DMS 273 (cell line): Measurements from ENCODE around the gene WDFY4.

Experiments
- DNase-seq: peaks from one replicate; lab custom pipeline; 2025; ENCODE audit not compliant: unreplicated experiment; lab: John Stamatoyannopoulos, UW

WDFY4 gene

DNA sequence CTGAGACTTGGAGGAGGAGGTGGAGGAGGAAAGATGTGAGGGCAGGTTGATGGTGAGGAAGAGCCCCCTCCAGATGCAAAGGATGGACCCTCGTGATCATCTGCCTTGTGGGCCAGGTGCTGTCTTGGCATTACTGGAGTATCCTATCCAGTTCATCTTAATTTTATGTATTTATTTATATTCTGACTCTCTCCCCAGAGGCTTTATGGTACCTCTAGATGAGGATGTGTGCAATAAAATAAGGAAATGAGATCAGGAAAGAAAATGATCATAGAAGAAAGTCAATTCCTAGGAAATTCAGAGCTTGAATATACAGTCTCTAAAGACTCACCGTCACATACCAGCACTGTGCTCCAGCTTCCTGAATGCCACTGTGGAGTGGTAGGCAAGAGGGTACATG lies 160.8 kb downstream of the WDFY4 start:
- DNase-seq: no peak

DNA sequence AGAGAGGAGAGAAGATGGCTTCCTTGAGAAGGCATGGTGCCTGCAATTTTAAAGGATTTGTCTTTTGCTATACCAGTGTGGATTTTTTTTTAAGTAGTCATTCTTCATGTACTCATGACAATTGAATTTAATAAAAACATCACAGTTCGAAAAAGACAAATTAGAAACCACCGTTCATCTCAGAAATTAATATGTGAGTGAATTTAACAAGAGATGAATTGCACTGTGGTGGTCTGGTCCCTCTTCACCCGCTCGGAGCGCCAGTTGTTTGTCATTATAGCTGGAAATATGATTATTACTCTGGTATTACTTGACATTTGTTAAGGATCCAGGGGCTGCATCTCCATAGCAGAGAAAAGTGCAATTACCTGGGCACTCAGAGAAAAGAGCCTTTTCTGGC lies 163.0 kb downstream of the WDFY4 start:
- no peak for DNase-seq

DNA sequence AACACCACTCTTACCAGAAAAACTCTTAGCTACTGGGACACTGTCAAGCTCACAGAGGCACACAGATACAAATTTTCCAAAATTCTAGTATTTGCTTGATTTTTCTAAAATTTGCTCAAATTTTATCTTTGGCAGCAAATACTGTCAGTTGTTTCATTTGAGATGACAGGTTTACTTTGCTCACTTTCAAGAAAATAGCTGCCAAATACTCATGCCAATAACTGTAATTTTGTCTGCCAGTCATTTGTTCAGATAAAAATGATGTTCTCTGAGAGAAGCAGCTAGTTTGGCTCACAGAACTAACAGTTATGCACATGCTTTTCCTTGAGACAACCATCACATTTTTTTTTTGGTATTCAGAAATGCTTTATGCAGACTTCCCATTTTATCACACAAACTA lies 172.2 kb downstream of the WDFY4 start:
- DNase-seq: no peak

DNA sequence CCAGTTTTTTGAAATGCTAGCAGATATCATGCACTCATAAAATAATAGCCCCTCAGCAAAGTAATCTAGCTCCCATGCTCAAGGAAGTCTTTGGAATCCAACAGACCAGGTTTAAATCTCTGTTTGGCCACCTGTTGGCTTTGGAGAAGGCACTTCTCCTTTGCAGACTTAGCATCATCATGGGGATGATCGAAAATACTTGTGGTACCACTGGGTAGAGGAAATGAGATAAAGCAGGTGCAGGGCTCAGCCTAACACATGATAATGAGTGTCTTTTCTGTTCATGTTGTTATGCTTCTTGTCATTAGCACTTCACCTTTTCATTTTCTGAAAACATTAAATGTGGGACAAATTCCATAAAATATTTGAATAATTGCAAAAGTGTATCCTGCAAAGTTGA lies 187.6 kb downstream of the WDFY4 start:
- no peak for DNase-seq

DNA sequence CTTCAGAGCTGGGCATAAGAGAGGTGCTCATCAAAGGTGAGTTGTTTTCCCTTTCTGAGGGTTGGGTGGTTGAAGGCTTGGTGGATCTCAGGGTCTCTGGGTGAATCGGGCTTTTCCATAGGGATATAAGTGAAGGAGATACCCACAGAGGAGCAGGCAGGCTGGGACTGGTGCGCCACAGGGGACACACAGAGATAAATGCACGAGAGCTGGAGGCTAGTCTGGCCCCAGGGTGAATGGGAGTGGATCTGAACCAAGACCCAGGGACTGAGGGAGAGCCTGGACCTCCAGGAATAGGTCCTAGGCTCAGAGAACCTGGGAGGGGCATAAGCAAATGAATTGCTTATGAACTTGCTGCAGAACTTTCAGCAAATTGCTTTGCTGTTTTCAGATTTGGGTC lies 193.4 kb downstream of the WDFY4 start:
- DNase-seq: no peak

DNA sequence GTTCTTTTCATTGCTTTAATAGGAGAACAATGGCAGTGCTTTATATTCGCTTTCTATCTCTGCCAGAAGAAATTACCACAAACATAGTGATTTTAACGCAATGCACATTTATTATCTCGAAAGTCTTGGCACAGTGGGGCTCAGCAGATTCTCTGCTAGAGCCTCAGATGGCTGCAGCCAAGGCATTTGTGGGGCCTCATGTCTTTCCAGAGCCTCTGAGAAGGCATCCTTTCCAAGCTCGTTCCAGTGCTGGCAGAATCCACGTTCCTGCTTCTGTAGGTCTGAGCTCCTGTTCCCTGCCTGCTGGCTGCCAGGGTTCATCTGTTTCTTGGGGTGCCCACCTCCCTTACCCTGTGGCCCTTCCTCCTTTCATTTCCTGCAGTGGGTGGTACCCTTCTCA lies 194.8 kb downstream of the WDFY4 start:
- DNase-seq: no peak

DNA sequence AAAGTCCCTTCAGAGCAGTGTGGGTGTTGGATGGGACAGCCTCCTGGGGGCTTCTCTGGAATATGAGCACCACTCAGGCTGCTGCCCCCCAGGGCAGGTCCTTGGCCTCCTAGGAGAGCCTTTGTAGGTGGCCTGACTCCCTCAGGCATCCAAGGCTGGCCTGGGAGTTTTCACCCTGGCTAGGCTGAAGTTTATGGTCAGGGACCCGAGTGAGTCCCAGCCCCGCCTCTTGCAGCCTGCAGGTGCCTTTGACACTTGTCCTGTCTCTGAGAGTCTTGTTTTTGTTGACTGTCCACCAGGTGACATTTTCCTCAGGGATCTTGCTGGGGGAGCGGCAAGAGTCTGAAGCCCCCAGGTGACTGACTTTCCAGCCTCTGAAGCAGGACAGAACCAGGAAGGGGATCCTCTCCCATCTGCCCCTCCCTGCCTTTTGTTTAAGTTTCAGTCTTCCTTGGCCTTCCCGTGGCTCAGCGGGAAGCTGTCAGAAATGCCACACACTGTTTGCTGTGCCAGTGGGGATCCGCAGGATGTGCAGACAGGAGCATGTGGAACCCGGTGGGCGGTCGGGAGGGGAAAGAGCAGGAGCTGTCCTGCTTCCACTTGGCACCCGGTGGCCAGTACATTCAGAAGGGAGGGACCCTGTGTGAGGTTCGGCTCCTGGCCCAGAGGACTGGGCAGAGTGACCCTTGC lies 195.5 kb downstream of the WDFY4 start:
- DNase-seq: no peak

DNA sequence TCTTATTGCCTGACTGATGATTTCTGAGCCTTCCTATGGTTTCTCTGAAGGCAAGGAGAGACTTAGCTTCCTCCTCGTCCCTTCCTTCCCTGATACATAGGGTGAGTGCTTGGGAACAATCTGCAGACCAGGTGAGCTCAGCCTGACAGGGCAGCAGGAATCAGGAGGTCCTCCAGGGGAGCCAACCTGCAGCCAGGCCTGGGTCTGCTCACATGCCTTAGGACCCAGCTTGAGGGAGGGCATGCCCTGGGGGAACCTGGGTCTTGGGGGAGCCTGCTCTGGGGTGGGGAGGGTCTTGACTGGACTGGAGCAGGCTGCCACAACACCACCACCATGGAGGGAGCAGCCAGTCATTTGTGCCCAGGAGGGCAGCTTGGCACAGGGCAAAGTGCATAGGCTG lies 197.3 kb downstream of the WDFY4 start:
- no peak for DNase-seq

DNA sequence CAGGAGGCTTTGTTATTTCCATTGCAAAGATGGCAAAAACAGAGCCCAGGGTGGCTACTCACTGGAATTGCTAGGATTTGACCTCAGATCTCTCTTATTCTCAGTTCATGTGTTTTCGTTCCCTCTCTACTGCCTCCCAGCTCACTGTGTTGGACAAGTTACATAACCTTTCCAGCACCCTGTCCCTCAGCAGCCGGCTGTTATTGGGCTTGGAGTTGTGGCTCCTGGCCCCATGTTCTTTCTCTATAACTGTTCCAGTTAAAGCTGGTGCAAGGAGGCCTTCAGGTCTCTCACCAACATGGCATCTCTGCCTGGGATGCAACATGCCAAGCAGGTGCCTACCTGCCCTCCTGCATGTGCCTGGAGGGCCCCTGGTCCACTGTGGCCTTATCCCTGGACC lies 198.2 kb downstream of the WDFY4 start:
- DNase-seq: no peak

DNA sequence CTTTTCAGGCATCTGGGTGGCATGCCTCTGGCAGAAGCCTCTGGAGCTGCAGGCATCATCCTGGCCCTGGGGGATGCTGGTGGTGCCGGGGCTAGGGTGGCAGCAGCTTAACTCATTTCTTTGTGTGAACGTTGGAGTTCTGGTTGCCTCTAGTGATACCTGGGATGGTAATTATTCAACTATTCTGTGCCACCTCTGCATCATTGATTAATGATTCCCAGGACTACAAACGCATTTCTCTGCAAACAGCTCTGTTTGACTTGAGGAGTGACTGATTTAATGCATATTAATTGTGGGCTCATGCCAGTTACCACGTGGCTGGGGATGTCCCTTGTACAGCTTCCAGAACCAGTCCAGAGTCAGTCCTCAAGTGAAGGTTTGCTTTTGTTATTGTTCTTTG lies 199.0 kb downstream of the WDFY4 start:
- no peak for DNase-seq

DNA sequence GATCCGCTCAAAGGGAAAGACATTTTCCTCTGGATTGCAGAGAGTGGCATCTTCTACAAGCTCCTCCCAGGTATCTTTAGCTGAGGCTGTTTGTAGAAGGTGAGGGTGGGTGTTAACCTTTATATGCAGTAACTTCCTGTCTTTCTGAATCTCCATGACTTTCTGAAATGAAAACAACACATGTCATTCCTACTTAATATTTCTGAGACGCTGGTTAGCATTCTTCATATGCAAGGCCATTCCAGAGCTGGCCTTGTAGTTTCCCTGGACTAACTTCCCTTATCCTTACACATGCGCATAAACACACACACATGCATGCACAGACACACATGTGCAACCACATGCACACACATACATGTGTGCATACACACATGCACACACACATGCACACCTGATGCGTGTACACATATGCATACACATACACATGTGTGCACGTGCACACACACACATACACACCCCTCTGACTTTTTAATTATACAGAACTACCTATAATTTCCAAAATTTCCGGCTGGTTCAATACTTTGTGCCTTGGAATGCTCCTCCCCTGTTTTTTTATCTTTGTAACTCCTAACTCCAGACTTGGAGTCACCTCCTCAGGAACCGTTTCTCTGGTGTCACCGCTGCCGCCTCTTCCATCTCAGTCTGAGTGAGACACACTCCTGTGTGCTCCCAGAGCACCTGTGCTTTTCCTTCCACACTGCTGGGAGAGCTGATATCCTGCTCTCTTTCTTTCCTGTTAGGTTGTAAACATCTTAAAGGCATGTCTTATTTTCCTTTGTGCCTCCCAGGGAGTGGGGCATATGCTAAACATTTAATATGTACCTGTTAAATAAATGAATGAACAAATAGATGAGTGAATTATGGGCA lies 199.7 kb downstream of the WDFY4 start:
- DNase-seq: no peak

DNA sequence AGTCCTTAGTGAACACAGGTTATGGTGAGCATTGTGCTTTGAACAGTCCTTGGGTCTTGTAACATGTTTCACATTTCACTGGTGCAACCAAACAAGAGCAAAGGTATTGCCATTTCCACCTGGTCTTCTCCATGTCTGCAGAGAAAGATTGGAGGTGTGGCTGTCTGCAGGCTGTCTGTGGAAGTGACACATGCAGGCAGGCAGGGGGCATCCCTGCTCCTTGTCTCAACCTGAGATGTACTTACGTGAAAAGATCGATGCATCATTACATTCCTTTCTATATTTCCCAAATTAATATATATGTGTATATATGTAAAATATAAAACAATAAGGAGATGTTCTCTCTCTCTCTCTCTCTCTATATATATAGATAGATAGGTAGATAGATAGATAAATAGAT lies 200.7 kb downstream of the WDFY4 start:
- DNase-seq: peak; percentile 30

DNA sequence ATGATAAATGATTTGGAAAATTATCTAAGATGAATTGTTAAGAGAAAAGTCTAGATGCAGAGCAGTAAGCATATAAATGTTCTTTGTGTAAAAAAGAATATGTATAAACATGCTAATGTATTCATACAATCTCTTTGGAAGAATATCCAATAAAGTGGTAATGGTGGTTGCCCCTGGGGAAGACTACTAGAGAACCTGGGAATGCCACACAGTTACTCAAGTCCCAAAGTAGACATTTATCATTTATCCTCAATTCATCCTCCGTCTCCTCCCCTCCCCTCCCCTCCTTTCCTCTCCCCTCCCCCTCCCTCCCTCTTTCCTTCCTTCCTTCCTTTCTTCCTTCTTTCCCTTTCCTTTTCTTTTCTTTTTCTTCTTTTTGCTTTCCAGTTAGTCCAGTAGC lies 203.3 kb downstream of the WDFY4 start:
- no peak for DNase-seq

DNA sequence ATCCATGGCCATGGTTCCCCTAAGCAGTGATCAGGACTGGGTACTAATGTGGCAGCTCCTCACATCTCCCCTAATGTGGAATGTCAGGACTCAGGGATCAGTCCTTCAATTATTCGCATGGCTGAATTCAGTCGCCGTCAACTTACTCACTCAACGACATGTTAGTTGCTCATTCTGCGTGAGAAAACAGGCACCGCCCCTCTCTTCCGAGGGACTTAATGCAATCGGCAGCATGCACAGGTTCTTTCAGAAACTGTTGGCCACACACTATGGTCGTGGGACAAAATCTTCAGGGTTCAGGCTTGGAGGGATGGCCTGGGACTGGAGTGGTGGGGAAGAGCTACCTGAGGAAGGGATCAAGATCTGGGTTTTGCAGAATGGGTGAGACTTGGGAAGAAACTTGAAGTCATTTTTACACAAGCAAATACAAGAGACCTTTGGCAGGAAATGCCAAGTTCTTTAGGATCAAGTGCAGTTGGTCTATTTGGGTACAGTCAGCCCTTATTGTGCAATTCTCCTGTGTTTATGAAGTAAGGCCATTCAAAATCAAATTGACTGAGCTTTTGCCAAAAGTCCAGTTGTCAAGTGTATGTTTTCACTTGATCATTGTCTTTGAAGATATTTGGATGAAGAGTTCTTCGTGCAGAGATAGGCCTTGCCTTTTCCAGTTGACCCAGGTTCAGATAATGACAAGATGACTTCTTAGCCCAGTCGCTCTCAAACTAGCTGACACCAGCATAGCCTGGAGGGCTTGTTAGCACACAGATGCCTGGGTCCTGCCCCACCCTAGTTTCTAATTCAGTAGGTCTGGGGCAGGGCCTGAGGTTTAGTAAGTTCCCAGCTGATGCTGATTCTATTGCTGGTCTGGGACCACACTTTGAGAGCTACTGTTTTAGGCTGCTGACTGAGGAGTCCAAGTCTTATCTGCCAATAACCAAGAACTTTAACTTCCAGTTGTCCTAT lies 206.5 kb downstream of the WDFY4 start:
- no peak for DNase-seq

DNA sequence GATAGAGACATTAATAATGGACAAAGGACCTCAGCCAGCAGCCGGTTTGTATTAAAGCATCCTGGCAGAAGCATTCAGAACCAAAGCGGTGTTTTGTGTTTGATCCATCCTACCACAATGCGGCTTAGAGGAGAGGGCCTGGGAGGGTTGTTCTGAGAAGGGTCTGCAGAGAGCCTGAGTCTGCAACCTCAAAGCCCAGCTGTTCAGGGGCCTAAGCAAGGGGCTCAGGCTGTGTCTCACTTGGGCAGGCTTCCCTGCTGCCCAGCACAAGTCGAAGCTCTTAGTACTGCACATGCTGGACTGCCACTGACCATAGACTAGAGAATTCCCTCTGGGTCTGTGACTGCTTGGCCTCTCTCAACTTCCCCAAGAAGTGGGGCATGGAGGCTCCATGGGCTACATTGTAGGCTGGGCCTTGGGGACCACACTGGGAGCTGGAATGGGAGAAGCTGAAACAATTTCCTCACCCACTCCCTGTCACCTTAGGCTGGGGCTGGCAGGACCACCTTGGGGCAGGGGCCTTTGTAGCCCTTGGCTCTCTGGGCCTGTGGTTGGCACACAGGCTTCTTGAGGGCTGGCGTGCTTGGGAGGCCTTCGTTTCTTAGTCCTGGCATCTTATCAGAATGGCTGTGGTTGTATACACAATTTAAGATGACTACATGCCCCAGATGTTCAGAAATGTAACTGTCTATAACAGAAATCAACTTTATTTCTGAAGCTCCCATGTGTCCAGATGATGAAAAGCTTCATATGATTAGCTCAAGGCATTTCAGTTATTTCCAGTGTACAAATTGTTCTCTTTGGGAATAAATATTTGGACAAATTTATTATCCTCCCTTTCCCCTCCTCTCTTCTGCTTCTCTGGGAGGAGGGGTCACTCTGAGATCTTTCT lies 210.5 kb downstream of the WDFY4 start:
- no peak for DNase-seq

DNA sequence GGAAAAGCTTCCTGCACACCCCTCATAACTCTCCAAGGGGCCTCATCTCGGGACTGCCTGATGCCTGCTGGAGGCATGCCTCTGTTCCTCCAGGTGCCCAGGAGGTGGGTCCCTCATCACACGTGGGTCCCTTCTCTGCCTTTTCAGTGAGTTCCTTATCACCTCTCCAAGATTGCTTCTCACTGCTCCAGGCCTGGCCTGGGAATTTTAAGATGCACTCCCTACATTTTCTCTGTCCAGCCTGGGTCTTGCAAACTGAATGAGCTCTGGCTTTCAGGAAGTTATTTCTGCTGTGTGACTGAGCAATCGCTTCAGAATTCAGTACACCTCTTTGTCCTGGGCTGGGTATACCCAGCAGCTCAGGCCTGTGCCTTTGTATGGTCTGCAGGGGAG lies 211.1 kb downstream of the WDFY4 start:
- no peak for DNase-seq

DNA sequence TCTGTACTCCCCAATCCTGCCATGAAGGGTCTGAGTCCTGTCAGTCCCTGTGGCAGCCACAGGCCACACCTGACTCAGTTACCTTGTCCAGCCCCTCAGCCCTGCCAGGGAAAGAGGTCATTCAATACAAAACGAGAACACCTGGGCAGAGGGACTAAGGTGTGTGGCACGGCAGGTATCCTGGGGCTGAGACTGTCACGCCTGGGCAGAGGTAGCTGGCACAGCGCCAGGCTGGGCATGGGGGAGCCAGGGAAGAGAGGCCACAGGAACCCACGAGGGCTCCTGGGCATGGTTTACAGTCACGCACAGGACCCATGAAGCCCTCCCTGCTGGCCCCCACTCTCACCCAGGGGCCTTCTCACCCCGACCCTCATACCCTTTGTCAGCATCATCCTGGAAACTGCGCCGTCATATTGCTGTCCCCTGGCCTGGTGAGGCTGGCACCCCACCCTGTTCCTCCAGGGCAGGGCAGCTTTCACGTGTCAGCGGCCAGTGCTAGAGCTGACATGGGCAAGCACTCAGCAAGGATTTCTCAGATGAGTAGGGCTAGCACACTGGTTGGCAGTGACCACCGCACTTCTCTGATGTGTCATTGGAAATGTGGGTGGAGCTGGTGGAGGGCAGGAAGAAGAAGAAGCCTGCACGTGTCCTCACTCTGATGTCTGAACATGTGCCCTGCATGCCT lies 212.2 kb downstream of the WDFY4 start:
- DNase-seq: no peak

DNA sequence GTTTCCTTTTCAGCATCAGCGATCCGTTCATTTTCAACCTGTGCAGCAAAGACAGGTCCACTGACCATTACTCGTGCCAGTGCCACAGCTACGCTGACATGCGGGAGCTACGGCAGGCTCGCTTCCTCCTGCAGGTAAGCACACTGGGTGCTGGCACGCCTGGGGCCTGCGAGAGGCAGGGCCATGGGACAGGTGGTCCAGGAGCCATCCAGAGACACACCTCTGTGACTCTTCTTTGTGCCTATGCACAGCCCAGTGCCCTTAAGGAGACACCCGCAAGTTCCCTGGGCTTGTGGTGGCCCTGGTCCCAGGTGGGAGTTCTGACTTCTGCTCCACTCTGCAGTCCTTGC lies 212.7 kb downstream of the WDFY4 start:
- DNase-seq: no peak

DNA sequence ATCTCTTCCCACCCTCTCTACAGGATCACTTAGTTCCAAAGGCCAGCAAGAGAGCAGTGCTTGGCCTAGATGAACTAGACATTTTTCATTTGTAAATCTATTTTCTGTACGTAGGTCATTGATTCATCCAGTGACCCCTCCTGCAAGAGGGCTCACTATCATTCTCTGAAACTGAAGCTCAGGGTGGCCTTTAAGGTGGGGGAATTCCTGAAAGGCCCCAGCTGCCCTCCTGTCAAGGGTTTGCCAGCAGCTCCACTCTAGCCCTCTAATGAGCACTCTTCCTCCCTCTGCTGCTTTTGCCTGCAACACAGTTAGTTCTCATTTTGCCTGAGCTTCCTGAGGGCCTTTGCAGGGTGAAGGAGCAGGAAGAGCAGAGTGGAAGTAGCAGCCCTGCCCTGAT lies 213.8 kb downstream of the WDFY4 start:
- DNase-seq: no peak

DNA sequence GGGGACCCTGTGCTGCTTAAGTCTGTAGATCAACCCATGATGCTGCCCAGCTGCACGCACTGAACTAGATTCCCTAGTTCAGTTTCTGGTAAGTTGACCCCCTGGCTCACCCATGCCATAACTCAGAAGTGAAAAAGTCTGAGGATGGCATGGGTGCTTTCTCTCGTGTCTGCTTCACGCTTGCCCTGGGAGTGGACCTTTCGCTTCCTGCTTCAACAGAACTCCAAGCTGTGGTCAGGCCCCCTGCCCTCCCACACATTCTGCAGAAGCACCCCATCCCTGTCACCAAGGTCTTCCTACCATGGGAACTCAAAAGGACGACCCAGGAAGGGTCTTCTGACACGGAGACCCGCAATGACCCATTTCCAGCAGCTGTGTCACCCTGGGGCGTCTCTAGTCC lies 215.1 kb downstream of the WDFY4 start:
- no peak for DNase-seq
